Mesenchymal stem cell (in vitro differentiated cells and primary cell): ENCODE results near the gene GLI2.

Experiments
- DNase-seq: peaks from one replicate; pipeline ENCODE4 v3.0.0-alpha.2; 2013
- H2AFZ ChIP-seq: one replicate; pipeline ENCODE4 v1.6.1; 2013; ENCODE audit warnings: low read depth, mild to moderate bottlenecking, control low read depth, inconsistent platforms, low read length, moderate library complexity
- H2AK5ac ChIP-seq: 2 replicates; pipeline ENCODE4 v1.6.1; 2013; ENCODE audit warnings: low read length, moderate library complexity, mild to moderate bottlenecking, inconsistent platforms; ENCODE audit not compliant: severe bottlenecking
- H2BK120ac ChIP-seq: one replicate; pipeline ENCODE4 v1.6.1; 2013; ENCODE audit warnings: low read depth, mild to moderate bottlenecking, inconsistent platforms, low read length, moderate library complexity
- H2BK12ac ChIP-seq, 2 experiments: one replicate each; pipeline ENCODE4 v1.6.1; 2013; ENCODE audit warnings: inconsistent platforms in 2 of 2, low read length in 2 of 2, mild to moderate bottlenecking in 2 of 2, moderate library complexity in 2 of 2, control low read depth in 1 of 2
- H2BK15ac ChIP-seq: one replicate; pipeline ENCODE4 v1.6.1; 2013; ENCODE audit warnings: mild to moderate bottlenecking, low read depth, inconsistent platforms; ENCODE audit not compliant: poor library complexity, severe bottlenecking
- H2BK5ac ChIP-seq: 2 replicates; pipeline ENCODE4 v1.6.1; 2013; ENCODE audit warnings: low read depth, mild to moderate bottlenecking, low read length, control low read depth, inconsistent platforms; ENCODE audit not compliant: poor library complexity, severe bottlenecking
- H3K14ac ChIP-seq, 2 experiments: one replicate each; pipeline ENCODE4 v1.6.1; 2013; ENCODE audit warnings: inconsistent platforms in 2 of 2, low read length in 2 of 2, control low read depth in 1 of 2, mild to moderate bottlenecking in 1 of 2, moderate library complexity in 1 of 2
- H3K18ac ChIP-seq, 2 experiments: one replicate each; pipeline ENCODE4 v1.6.1; 2013; ENCODE audit warnings: inconsistent platforms in 2 of 2, low read length in 2 of 2, control low read depth in 1 of 2, low read depth in 1 of 2, mild to moderate bottlenecking in 1 of 2
- H3K23ac ChIP-seq, 2 experiments: one replicate each; pipeline ENCODE4 v1.6.1; 2013; ENCODE audit warnings: inconsistent platforms in 2 of 2, low read length in 2 of 2, mild to moderate bottlenecking in 2 of 2, moderate library complexity in 2 of 2, control low read depth in 1 of 2
- H3K27ac ChIP-seq: 2 replicates; pipeline ENCODE4 v1.5.1; 2013; ENCODE audit warnings: mild to moderate bottlenecking, moderate library complexity, low read length, control low read depth, inconsistent platforms; ENCODE audit not compliant: poor library complexity, severe bottlenecking
- H3K27me3 ChIP-seq, 2 experiments: 2 replicates each; pipeline versions ENCODE4 v1.6.1 to v1.7.0; 2013; ENCODE audit warnings: low read length in 2 of 2, mild to moderate bottlenecking in 2 of 2, moderate library complexity in 2 of 2, control low read depth in 1 of 2, inconsistent platforms in 1 of 2; ENCODE audit not compliant: control insufficient read depth in 1 of 2, insufficient read depth in 1 of 2
- H3K36me3 ChIP-seq, 2 experiments: 2 replicates each; pipeline versions ENCODE4 v1.6.1 to v1.7.0; 2013; ENCODE audit warnings: low read length in 2 of 2, control low read depth in 1 of 2, inconsistent platforms in 1 of 2, low read depth in 1 of 2, mild to moderate bottlenecking in 1 of 2; ENCODE audit not compliant: insufficient read depth in 2 of 2, control insufficient read depth in 1 of 2
- H3K4ac ChIP-seq, 2 experiments: one replicate each; pipeline ENCODE4 v1.6.1; 2013; ENCODE audit warnings: inconsistent platforms in 2 of 2, low read length in 2 of 2, mild to moderate bottlenecking in 2 of 2, moderate library complexity in 2 of 2, control low read depth in 1 of 2, low read depth in 1 of 2
- H3K4me1 ChIP-seq: 2 replicates; pipeline ENCODE4 v1.6.1; 2013; ENCODE audit warnings: low read depth, low read length, control low read depth; ENCODE audit not compliant: control insufficient read depth, insufficient read depth
- H3K4me2 ChIP-seq: 2 replicates; pipeline ENCODE4 v1.6.1; 2013; ENCODE audit warnings: low read length, mild to moderate bottlenecking, inconsistent platforms; ENCODE audit not compliant: poor library complexity, severe bottlenecking
- H3K4me3 ChIP-seq, 2 experiments: 2 replicates each; pipeline versions ENCODE4 v1.5.1 to v1.7.0; 2013; ENCODE audit warnings: low read length in 2 of 2, mild to moderate bottlenecking in 2 of 2, control low read depth in 1 of 2, low read depth in 1 of 2; ENCODE audit not compliant: insufficient read depth in 1 of 2
- H3K79me1 ChIP-seq: replicated peaks from 2 replicates; pipeline ENCODE4 v1.6.1; 2013; ENCODE audit warnings: mild to moderate bottlenecking, control low read depth, low read length, inconsistent platforms; ENCODE audit not compliant: poor library complexity, severe bottlenecking
- H3K9ac ChIP-seq: 2 replicates; pipeline ENCODE4 v1.7.0; 2013; ENCODE audit warnings: mild to moderate bottlenecking, low read length, moderate library complexity
- H3K9me3 ChIP-seq: 2 replicates; pipeline ENCODE4 v1.7.0; 2013; ENCODE audit warnings: mild to moderate bottlenecking, low read length; ENCODE audit not compliant: control insufficient read depth
- H4K8ac ChIP-seq: one replicate; pipeline ENCODE4 v1.6.1; 2013; ENCODE audit warnings: inconsistent platforms, mild to moderate bottlenecking, low read length, moderate library complexity
- H4K91ac ChIP-seq: one replicate; pipeline ENCODE4 v1.6.1; 2013; ENCODE audit warnings: mild to moderate bottlenecking, low read length, inconsistent platforms
- WGBS: methylation state at CpG from one replicate; pipeline ENCODE4 v1.1.7; 2013; ENCODE audit warnings: mixed read lengths; 5-methylcytosine and 5-hydroxymethylcytosine counted together

GLI2 gene

DNA sequence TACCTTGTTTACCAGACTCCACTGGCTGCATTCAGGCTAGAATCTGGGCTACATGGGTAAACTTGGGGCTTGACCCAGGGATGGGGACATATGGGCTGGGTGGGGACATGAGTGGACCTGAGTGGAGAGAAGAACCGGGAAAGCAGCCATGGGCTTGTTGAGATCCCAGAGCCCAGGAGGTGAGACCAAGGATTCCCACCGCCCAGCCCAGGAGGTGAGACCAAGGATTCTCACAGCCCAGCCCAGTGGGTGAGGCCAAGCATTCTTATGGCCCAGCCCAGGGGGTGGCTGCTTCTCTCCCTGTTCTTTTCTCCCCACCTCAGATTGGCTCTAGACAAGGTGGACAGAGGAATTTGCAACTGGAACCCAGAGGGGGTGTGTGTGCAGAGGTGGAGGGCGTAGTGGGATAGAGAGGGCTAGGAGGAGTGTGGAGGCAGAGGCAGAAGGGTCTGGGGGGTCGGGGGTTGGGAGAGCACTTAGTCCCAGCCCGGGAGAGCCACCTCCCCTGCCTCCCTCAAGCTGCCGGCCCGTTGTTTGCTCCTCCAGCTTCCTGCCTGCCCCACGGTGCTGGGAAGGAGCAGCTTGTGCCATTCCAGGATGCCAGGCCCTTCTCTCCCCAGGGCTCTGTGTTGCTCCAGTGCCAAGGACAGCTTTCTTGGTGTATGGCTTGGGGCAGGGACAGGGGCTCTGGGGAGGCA is 25.6 kb downstream of the GLI2 start:
- H2AFZ ChIP-seq, result no peak overlapping the region
- no peaks in the 10 kb centered on the region for H3K27me3 ChIP-seq
- 58% methylated on average over 8 of the region's 8 CpGs for WGBS
- H3K4me3 ChIP-seq, result no peak overlapping the region
- H3K79me1 ChIP-seq, result peaks cover 51% of the 10 kb centered on the region
- H3K4me1 ChIP-seq, result peaks cover 49% of the 10 kb centered on the region
- H2BK15ac ChIP-seq, result peak overlapping the region; percentile 8
- peak overlapping the region; percentile 57 to 98 for H2BK12ac ChIP-seq
- no peak overlapping the region for H2BK5ac ChIP-seq
- no peak overlapping the region for H3K4me2 ChIP-seq
- no peak overlapping the region for H2AK5ac ChIP-seq
- peak overlapping the region; percentile 90 for H4K91ac ChIP-seq
- no peak overlapping the region for H3K9ac ChIP-seq
- H3K9me3 ChIP-seq, result no peaks in the 10 kb centered on the region
- peak overlapping the region; percentile 76 for H2BK120ac ChIP-seq
- H3K27ac ChIP-seq, result no peak overlapping the region
- H4K8ac ChIP-seq, result peak overlapping the region; percentile 82
- H3K36me3 ChIP-seq, result peaks cover 0 to 9% of the 10 kb centered on the region in 2 experiments
- H3K14ac ChIP-seq, result peak overlapping the region in 1 of 2 experiments; percentile 50
- H3K18ac ChIP-seq, result peak overlapping the region; percentile 31 to 44
- H3K4ac ChIP-seq, result peak overlapping the region; percentile 33 to 79
- no peak for DNase-seq
- H3K23ac ChIP-seq, result no peak overlapping the region

DNA sequence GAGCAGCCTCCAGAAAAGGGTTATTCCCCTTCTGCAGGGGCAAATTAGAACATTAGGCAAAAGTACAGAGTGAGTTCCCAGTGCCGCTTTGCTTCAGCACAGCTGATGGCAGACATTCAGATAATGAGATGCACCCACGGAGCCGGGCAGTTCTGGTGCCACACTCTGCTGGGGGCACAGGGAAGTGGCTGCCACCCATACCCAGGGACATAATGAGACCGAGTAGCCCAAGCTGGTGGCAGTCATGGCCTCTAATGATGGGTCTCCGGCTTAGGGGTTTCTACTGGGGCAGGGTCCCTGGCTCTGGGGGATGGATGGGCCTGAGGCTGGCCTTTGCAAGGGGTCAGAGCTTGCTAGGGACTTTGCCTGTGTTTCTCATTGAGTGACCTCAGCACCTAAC is 26.2 kb downstream of the GLI2 start:
- H4K8ac ChIP-seq, result peak overlapping the region; percentile 35
- peak overlapping the region; percentile 90 for H4K91ac ChIP-seq
- peaks cover 55% of the 10 kb centered on the region for H3K79me1 ChIP-seq
- H3K4ac ChIP-seq, result peak overlapping the region; percentile 6 to 79
- no peak overlapping the region for H3K27ac ChIP-seq
- H3K27me3 ChIP-seq, result no peaks in the 10 kb centered on the region
- H3K23ac ChIP-seq, result no peak overlapping the region
- H3K14ac ChIP-seq, result no peak overlapping the region
- no peaks in the 10 kb centered on the region for H3K9me3 ChIP-seq
- peak overlapping the region; percentile 37 to 54 for H3K18ac ChIP-seq
- no peak for DNase-seq
- 98% methylated on average over 5 of the region's 5 CpGs for WGBS
- peaks cover 0 to 9% of the 10 kb centered on the region in 2 experiments for H3K36me3 ChIP-seq
- peak overlapping the region; percentile 40 for H2BK120ac ChIP-seq
- H3K4me3 ChIP-seq, result no peak overlapping the region
- no peak overlapping the region for H2BK15ac ChIP-seq
- no peak overlapping the region for H2BK5ac ChIP-seq
- H2AFZ ChIP-seq, result no peak overlapping the region
- peaks cover 54% of the 10 kb centered on the region for H3K4me1 ChIP-seq
- peak overlapping the region; percentile 94 to 98 for H2BK12ac ChIP-seq
- H2AK5ac ChIP-seq, result no peak overlapping the region
- H3K4me2 ChIP-seq, result no peak overlapping the region
- H3K9ac ChIP-seq, result no peak overlapping the region

DNA sequence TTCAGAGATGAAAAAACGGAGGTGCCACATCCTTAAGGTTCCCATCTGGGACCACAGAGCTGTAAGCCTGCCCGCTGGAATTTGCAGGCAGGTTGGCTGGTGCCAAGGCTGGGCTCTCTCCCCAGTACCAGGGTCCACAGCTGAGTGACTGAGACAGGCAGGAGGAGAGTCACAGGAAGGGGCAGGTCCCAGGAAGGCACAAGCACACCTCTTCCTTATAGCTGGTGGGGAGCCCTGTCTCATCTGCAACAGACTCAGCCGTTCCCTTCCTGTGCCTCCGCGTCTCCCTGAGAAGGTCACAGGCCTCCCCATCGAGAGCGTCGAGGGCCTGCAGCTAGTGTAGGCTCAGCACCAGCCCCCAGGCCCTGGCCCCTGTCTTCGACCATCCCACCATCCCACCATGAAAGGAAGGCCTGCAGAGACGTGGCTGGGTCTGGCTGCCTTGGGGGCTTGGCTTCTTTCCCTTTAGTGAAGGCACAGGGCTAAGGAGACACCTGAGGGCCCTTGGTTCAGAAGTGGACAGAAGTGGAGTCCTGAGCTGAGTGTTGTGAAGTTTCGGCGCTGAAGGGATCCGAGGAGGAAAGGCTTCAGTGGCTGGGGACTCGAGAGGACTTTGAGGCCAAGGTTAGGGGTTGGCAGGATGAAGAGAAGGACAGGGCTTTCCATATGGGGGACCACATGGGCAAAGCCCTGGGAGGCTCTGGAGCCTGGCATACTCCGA is 26.8 kb downstream of the GLI2 start:
- peak overlapping the region; percentile 40 for H2BK120ac ChIP-seq
- H3K27me3 ChIP-seq, result no peaks in the 10 kb centered on the region
- peak overlapping the region; percentile 94 to 98 for H2BK12ac ChIP-seq
- H3K9me3 ChIP-seq, result no peaks in the 10 kb centered on the region
- H2BK5ac ChIP-seq, result no peak overlapping the region
- H3K14ac ChIP-seq, result peak overlapping the region in 1 of 2 experiments; percentile 71
- H3K18ac ChIP-seq, result peak overlapping the region; percentile 37
- no peak overlapping the region for H3K4me2 ChIP-seq
- DNase-seq, result no peak
- H3K27ac ChIP-seq, result no peak overlapping the region
- peak overlapping the region; percentile 90 for H4K91ac ChIP-seq
- peak overlapping the region; percentile 6 to 76 for H3K4ac ChIP-seq
- H2BK15ac ChIP-seq, result no peak overlapping the region
- peaks cover 0 to 9% of the 10 kb centered on the region in 2 experiments for H3K36me3 ChIP-seq
- H3K4me1 ChIP-seq, result peaks cover 58% of the 10 kb centered on the region
- no peak overlapping the region for H2AK5ac ChIP-seq
- H3K9ac ChIP-seq, result no peak overlapping the region
- no peak overlapping the region for H3K23ac ChIP-seq
- H2AFZ ChIP-seq, result no peak overlapping the region
- H3K79me1 ChIP-seq, result peaks cover 55% of the 10 kb centered on the region
- 93% methylated on average over 15 of the region's 15 CpGs for WGBS
- H4K8ac ChIP-seq, result peak overlapping the region; percentile 35
- H3K4me3 ChIP-seq, result no peak overlapping the region

DNA sequence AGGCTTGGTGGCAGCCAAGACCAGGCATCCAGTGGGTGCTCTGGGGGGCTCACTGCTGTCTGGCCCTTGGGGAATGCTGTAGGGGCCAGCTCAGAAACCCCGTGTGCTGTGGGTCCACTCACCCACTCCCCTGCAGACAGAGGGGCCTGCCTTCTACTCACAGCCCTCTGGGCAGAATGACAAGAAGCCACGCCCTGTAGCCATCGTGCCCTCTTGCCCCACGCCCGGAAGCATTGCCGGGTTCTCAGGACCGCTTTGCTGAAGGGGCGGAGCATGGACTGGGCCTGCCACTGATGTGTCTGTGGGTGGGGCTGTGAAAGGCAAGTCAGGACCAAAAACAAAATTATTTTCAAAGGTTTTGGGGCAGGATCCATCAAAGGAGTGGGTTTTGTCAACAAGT is 27.8 kb downstream of the GLI2 start:
- peaks cover 55% of the 10 kb centered on the region for H3K79me1 ChIP-seq
- 75% methylated on average over 8 of the region's 8 CpGs for WGBS

More for the DNA sequence above, 27.8 kb downstream of the GLI2 start:
- H3K4ac ChIP-seq, result peak overlapping the region; percentile 61 to 92
- H3K36me3 ChIP-seq, result peaks cover 0 to 10% of the 10 kb centered on the region in 2 experiments
- no peaks in the 10 kb centered on the region for H3K27me3 ChIP-seq
- no peak overlapping the region for H3K4me2 ChIP-seq
- H2BK12ac ChIP-seq, result peak overlapping the region; percentile 14 to 40
- H2BK120ac ChIP-seq, result peak overlapping the region; percentile 82
- peak overlapping the region; percentile 67 for H4K91ac ChIP-seq
- H2AK5ac ChIP-seq, result no peak overlapping the region
- peak overlapping the region in 1 of 2 experiments; percentile 68 for H3K14ac ChIP-seq
- DNase-seq, result peak; percentile 37
- H3K4me1 ChIP-seq, result peaks cover 52% of the 10 kb centered on the region
- no peak overlapping the region for H2BK5ac ChIP-seq
- H2BK15ac ChIP-seq, result peak overlapping the region; percentile 98
- no peak overlapping the region for H3K23ac ChIP-seq
- no peak overlapping the region for H3K9ac ChIP-seq
- no peak overlapping the region for H2AFZ ChIP-seq
- peak overlapping the region; percentile 80 for H4K8ac ChIP-seq
- no peak overlapping the region for H3K4me3 ChIP-seq
- peak overlapping the region; percentile 88 to 93 for H3K18ac ChIP-seq
- H3K9me3 ChIP-seq, result no peaks in the 10 kb centered on the region
- H3K27ac ChIP-seq, result no peak overlapping the region
